Hepatocyte (in vitro differentiated cells): Measurements from ENCODE around the gene PLCD1.
A peak's percentile ranks its signal among the peaks of the same experiment; 100 is the strongest.

Source experiments
- EZH2 ChIP-seq: fragments of 200-600 bp; sonication (generic); IDR thresholded peaks from 2 replicates; pipeline ENCODE4 v1.6.1; 2016; ENCODE audit warnings: antibody characterized with exemption, mild to moderate bottlenecking, borderline replicate concordance
- EZH2phosphoT487 ChIP-seq: fragments of 200-600 bp; sonication (generic); IDR thresholded peaks from one replicate; pipeline ENCODE4 v1.6.1; 2018; ENCODE audit warnings: antibody characterized with exemption, mild to moderate bottlenecking, low read depth, moderate library complexity; ENCODE audit not compliant: unreplicated experiment, severe bottlenecking
- TF ChIP-seq, protein P1 (sequence below): fragments of 200-600 bp; sonication (generic); IDR thresholded peaks from 2 replicates; pipeline ENCODE4 v1.5.1; 2016; ENCODE audit warnings: antibody characterized with exemption, mild to moderate bottlenecking; ENCODE audit not compliant: poor library complexity

DNA sequence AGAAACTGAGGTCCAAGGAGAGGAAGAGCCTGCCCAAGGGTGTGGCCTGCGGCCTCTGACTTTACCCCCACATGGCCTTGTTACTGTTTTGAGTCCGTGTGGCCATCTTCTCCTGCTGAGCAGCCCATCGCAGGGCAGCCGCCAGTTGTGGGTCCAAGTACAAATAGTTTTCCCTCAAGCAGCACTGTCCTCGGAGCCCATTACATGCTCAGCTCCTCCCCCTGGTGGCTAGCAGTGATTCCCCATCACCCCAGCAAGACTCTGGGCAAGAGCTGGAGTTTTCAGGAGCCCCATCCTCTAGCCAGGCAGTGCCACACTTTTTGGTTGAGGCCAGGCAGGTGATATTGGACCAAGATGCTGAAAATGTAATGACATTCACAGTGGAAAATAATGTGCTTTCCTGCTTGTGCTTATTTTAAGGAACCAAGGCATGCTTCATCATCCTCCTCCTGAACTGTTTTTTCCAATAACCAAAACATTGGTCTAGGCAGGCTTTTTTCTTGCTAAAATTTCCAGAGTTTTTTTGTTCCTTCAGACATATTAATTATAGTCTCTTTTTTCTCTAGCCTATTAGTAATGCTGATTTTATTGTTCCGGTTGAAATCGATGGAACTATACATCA lies 62.1 kb downstream of the PLCD1 start:
- TF ChIP-seq, protein P1, sequence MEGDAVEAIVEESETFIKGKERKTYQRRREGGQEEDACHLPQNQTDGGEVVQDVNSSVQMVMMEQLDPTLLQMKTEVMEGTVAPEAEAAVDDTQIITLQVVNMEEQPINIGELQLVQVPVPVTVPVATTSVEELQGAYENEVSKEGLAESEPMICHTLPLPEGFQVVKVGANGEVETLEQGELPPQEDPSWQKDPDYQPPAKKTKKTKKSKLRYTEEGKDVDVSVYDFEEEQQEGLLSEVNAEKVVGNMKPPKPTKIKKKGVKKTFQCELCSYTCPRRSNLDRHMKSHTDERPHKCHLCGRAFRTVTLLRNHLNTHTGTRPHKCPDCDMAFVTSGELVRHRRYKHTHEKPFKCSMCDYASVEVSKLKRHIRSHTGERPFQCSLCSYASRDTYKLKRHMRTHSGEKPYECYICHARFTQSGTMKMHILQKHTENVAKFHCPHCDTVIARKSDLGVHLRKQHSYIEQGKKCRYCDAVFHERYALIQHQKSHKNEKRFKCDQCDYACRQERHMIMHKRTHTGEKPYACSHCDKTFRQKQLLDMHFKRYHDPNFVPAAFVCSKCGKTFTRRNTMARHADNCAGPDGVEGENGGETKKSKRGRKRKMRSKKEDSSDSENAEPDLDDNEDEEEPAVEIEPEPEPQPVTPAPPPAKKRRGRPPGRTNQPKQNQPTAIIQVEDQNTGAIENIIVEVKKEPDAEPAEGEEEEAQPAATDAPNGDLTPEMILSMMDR = peak; percentile 63
- no peak for TF ChIP-seq EZH2phosphoT487
- no peak for TF ChIP-seq EZH2
